ENCODE measurements around the gene SPI1. TPM values are rescaled to one million over a fixed set of nuclear protein-coding genes. Genes with fewer than 3 reads are reported as not detected.

The SPI1 gene
- total RNA-seq, 4 donors from 2014 or later: 25.0 to 69.4 (median 48.4) TPM

GRCh38 chr11:47356129-47356997 is 22.0 kb downstream of the SPI1 start:
- ATAC-seq (ENCODE audit: low FRiP score): no peak
- TF ChIP-seq CTCF (IDR thresholded peaks at IDR 0.05): no peak
- DNase-seq (ENCODE audit: low spot score): no peak

- TF ChIP-seq CTCF (IDR thresholded peaks at IDR 0.05): peak in 1 of 3 donors; percentile 82
- peak; percentile 82 for ATAC-seq (ENCODE audit: low FRiP score)
- DNase-seq (ENCODE audit: low spot score): peak; percentile 88
Observed at GRCh38 chr11:47355283-47356128, 22.8 kb downstream of the SPI1 start.

GRCh38 chr11:47354913-47355282 is 23.4 kb downstream of the SPI1 start:
- no peak for TF ChIP-seq CTCF (IDR thresholded peaks at IDR 0.05)
- DNase-seq (ENCODE audit: low spot score): no peak
- peak; percentile 38 for ATAC-seq (ENCODE audit: low FRiP score)

GRCh38 chr11:47353978-47354774 is 24.2 kb downstream of the SPI1 start:
- no peak for TF ChIP-seq CTCF (IDR thresholded peaks at IDR 0.05)
- DNase-seq (ENCODE audit: low spot score) (no peak), ATAC-seq (ENCODE audit: low FRiP score) (no peak)

GRCh38 chr11:47352556-47352955 is 25.8 kb downstream of the SPI1 start, which contains the start of gene MYBPC3:
TSS of gene MYBPC3 (minus strand) at chr11:47352702. CDS start at chr11:47352647, 55 bp downstream.
- DNase-seq (ENCODE audit: low spot score) (no peak), ATAC-seq (ENCODE audit: low FRiP score) (no peak)
- TF ChIP-seq CTCF (IDR thresholded peaks at IDR 0.05): no peak
